Choroid plexus epithelial cell (primary cell): ENCODE data around the gene TMEM271.

Source experiments
- DNase-seq: peaks from one replicate; pipeline ENCODE4 v3.0.0-alpha.2; 2010; ENCODE audit warnings: low read depth
- H3K4me3 ChIP-seq: 2 replicates; pipeline ENCODE4 v1.5.1; 2011; ENCODE audit warnings: low read depth, mild to moderate bottlenecking, control low read depth, low read length, moderate library complexity
- TF ChIP-seq, protein P1 (sequence below): conservative IDR thresholded peaks from 2 replicates; pipeline ENCODE4 v1.5.1; 2011; ENCODE audit warnings: low read depth, mild to moderate bottlenecking, control low read depth, inconsistent platforms, low read length, moderate library complexity

Gene TMEM271

DNA sequence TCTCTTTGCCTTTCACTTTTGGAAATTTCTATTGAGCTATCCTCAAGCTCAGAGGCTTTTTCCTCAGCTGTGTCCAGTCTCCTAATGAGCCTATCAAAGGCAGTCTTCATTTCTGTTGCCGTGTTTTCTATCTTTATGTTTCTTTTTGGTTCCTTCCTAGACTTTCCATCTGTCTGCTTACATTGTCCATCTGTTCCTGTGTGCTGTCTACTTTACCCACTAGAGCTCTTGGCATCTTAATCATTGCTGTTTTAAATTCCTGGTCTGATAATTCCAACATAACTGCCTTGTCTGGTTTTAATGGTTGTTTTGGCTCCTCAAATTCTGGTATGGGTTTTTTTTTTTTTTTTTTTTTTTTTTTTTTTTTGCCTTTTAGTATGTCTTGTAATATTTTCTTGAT, 40.0 kb upstream of the TMEM271 start:
- no peak overlapping the region for H3K4me3 ChIP-seq
- no peak for DNase-seq
- TF ChIP-seq, protein P1, sequence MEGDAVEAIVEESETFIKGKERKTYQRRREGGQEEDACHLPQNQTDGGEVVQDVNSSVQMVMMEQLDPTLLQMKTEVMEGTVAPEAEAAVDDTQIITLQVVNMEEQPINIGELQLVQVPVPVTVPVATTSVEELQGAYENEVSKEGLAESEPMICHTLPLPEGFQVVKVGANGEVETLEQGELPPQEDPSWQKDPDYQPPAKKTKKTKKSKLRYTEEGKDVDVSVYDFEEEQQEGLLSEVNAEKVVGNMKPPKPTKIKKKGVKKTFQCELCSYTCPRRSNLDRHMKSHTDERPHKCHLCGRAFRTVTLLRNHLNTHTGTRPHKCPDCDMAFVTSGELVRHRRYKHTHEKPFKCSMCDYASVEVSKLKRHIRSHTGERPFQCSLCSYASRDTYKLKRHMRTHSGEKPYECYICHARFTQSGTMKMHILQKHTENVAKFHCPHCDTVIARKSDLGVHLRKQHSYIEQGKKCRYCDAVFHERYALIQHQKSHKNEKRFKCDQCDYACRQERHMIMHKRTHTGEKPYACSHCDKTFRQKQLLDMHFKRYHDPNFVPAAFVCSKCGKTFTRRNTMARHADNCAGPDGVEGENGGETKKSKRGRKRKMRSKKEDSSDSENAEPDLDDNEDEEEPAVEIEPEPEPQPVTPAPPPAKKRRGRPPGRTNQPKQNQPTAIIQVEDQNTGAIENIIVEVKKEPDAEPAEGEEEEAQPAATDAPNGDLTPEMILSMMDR: no peak

DNA sequence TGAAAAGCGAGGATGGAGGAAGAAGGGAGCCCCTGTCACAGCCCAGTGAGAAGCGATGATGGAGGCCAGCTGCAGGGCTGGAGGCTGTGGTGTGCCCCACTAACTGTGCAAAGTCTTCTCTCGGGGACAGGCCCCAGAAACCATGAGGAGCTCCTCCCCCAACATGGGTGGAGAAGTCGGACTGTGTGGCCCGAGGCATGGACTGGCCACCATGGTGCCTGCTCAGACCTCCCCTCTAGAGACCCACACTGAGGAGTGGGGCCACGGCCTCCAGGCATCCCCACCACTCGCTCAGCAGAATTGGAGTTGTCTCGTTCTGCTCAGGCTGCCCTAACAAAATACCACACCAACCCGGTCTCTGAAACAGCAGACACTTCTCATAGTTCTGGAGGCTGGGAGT, 37.0 kb upstream of the TMEM271 start:
- no peak for DNase-seq
- TF ChIP-seq, protein P1: no peak
- H3K4me3 ChIP-seq: no peak overlapping the region

GRCh38 chr4:612749-613125, 36.6 kb upstream of the TMEM271 start:
- H3K4me3 ChIP-seq: no peak overlapping the region
- TF ChIP-seq, protein P1: no peak
- no peak for DNase-seq

DNA sequence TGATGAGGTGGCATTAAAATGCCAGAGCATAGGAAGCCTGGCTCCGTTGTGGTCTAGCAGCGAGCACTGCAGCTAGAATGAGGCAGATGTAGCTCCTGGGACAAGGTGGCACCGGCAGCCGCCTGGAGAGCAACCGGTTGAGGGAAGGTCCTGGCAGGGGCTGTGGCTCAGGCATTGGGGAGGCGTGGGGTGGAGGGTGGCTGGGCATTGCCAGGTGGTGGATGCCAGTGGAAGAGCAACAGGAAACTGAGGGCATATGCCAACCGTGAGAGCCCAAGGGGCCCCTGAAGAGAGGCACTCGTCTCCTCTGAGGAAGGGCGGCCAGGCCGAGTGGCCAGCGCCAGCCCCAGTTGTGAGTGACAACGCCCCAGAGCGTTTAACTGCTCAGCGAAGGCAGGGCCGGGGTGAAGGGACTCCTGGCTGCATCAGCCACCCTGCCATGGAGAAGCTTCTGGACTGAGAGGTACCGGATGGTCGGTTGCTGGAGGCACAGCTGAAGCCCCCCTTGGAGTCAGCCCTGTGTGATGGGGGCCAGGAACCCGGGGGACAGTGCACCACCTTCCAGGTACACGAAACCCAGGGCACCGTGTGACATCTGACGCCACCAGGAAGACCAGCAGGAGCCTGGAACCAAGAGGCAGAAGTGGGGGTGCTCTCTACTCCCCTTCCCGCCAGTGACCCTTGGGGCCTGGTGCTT, 36.1 kb upstream of the TMEM271 start:
- TF ChIP-seq, protein P1: no peak
- no peak for DNase-seq
- H3K4me3 ChIP-seq: no peak overlapping the region

DNA sequence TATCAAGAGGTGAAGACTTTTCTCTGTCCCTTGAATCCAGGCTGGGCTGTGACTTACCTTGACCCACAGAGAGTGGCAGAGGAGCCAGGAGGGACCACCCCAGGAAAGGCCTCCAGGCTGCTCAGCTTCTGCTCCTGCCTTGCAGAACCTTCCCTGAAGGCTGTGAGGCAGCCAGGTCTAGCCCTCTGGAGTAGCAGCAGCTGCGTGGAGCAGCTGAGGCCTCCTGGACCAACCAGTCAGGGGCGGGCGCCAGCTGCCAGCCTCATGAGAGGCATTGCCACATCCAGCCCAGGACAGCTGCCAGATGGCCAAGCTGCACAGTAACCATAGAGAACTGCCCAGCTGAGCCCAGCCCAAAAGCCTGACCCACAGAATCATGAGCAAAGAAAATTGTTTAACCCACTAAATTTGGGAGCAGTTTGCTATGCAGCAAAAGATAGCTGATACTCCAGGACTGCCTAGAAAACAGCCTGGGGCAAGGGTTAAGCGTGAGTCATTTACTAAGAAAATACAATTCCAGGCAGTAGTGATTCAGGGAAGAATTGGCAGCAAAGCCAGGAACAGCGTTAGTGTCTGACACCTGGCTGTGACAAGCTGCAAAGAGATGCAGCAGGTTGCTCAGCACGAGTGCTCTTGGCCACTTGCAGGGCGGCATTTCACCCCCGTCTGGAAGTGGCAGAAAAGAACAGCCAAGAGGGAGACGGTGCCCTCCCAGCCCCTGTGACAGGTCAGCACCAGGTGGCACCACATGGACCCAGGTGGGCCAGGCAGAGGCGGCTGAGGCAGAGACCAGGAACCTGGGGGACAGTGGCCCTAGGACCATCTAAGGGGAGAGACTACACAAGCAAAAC, 34.5 kb upstream of the TMEM271 start:
- no peak overlapping the region for H3K4me3 ChIP-seq
- DNase-seq: peak; percentile 41
- TF ChIP-seq, protein P1: no peak

- peak; percentile 7 for DNase-seq
- TF ChIP-seq, protein P1: no peak
- H3K4me3 ChIP-seq: no peak overlapping the region
Measured at GRCh38 chr4:609400-610050, 33.4 kb upstream of the TMEM271 start.
